T follicular helper cell (primary cell): Measurements from ENCODE around the gene SYK.
"Not testable (repeated sequence)": the region's sequence is repeated elsewhere in the genome, so short reads cannot be mapped to it uniquely, and the experiment has no call there.

ENCODE experiments used
- DNase-seq: peaks from one replicate; pipeline ENCODE4 v3.0.0-alpha.2; 2020; ENCODE audit warnings: low read depth

SYK gene

DNA sequence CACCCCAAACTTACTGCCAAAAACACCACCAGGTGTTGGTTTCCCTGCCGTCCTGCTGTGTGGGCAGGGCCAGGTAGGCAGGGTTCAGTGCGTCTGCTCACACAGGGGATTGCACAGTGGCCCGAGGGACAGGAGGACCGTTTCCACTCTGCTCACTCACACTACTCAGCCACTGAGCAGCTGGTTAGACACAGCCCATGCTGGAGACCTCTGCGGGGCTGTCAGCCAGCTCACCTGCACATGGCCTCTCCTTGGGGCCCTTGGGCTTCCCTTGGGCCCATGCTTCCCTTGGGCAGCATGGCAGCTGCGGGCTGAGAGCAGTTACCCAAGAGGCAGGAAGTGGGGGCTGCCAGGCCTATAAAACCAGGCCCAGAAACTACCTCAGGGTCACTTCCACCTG is 79.0 kb downstream of the SYK start:
- no peak for DNase-seq

DNA sequence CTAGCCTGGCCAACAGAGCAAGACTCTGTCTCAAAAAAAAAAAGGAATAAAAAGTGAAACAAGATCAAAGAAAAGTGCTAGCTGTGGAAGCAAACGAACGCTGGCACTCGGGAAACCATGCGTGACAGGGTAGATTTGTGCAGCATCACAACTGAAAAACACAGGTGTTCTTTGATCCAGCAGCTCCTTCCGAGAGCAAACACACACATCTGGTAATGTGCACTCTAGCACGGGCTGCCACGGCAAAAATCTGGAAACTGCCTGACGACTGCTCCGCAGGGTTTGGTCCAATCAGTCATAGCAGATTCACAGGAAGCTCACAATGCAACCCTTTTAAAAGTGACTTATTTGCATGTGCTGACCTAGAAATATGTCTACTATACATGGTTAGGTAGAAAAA is 80.0 kb downstream of the SYK start:
- DNase-seq, result no peak

DNA sequence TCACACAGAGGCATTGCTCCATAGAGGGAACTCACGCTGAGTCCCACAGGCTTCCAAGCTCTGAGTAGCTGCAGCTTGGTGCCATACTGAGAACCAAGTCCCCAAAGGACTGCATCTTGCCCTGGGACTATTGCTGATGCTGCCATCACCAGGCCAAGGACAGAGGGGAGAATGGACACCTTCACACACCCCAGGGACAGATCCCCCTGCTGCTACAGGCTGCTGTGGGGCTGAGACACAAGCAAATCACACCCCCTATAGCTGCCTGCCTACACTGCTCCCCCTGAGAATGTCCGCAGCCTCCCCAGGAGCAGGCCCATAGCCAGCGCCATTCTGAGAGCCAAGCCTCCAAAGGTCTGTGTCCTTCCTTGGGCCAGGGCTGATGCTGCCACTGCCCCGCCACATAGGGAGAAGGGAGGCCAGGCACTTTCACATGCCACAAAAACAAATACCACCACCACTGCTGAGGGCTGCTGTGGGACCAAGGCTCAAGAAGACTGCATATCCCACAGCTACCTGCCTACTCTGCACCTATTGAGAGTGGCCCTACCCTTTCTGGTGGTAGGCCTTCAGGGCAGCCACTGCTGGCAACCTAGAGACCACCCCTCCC is 81.5 kb downstream of the SYK start:
- no peak for DNase-seq

DNA sequence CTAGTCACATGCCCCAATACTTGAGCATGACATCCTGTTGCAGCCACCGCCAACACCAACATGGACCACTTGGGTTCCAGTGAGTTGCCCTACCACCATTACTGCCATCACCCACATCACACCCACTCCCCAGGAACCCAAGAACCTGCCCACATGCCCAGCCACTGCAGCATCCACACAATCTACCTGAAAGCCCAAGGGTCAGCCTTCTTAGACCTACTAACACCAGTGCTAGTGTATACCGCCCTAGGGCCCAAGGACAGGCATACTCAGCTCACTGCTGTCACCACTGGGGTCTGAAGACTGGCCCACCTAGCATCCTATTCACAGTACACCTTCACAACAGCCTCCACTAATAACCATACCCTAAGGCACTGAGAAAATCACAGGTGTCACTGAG is 82.0 kb downstream of the SYK start:
- DNase-seq, result no peak

DNA sequence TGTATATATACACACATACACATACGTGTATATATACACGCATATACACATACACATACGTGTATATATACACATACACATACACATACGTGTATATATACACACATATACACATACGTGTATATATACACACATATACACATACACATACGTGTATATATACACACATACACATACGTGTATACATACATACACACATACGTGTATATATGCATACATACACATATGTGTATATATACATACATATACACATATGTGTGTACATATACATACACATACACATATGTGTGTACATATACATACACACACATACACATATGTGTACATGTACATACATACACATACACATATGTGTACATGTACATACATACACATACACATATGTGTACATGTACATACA is 82.6 kb downstream of the SYK start:
- DNase-seq, result no peak

GRCh38 chr9:90886868-90887267 is 85.2 kb downstream of the SYK start:
- not testable (repeated sequence) for DNase-seq

DNA sequence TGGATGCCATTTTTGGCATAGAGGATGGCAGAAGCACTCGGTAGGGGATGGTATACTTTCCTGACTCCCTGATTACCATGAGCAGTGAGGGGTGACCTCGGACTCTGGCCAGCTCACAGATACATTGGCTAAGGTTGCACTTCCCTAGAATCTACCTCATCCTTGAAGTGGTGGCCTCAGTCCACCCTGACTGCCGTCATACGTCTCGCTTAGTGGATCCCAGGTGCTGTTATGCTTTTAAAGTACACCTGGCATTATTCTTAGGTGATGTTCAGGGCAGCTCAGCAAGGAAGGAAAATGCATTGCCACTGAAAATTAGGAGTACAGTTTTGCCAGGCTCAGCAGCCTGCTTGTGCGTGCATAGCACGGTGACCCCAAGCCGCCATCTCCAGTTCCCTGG is 87.3 kb downstream of the SYK start:
- no peak for DNase-seq

DNA sequence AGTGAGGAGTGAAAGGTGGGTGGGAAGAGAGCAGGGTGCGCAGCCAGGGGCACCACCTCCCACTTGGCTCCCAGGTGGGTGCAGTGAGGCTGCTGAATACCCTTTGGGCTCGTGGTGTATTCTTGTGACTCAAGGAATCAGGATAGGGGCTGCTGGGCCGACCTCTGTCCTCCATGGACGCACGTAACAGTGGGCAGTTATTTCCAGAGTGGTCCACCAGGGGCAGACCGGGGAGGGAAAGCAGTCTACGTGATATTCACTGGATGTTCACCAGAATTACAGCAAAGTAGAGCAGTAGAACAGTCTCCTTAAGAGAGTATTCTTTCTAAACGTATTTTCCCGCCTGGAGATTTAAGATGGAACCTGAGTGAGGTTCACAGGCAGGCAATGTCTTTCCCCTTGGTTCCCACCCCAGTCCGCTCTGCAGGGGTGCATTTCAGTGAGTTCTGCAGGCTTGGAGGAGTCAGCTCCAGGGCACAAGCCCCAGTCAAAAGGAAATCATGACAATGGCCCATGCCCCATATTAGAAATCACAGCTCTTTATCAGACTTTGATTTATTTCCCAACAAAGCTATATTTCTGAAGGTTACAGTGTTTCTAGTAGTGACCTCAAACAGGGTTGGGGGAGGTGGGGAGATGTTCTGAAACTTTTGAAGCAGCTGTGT is 88.7 kb downstream of the SYK start:
- DNase-seq, result no peak

- no peak for DNase-seq
These were observed 89.9 kb downstream of the SYK start for GRCh38 chr9:90891308-90892040.

GRCh38 chr9:90892918-90893317 is 91.3 kb downstream of the SYK start:
- no peak for DNase-seq

GRCh38 chr9:90893706-90894105 is 92.1 kb downstream of the SYK start:
- DNase-seq, result no peak

DNA sequence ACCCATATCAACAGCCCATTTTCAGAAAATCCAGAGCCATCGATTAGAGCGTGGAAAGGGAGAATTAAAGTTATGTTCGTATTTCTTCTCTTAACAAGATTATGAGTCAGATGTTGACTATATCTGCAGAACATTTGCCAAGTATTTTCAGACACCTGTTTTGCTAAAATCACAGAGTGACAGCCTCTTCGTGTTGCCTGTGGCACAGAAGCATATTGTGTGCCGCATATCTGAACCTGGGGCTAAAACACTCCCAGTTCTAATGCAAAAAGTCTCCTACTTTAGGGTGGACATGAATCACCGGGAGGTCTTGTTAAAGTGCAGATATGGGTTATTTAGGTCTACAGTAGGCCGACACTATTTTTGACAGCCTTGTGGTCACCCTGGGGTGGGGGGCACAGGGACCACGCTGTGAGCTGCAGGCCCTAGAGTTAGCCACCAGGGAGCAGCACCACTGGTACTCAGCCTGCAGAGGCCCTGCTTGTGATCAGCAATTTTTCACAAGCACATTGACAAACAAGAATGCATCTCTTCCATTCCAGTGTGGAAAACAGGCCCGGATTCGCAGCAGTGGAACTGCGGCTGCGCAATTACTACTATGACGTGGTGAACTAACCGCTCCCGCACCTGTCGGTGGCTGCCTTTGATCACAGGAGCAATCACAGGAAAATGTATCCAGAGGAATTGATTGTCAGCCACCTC is 93.5 kb downstream of the SYK start:
- DNase-seq, result no peak

GRCh38 chr9:90895786-90896185 is 94.2 kb downstream of the SYK start:
- no peak for DNase-seq

- no peak for DNase-seq
These were observed 94.6 kb downstream of the SYK start for GRCh38 chr9:90896231-90896630.

DNA sequence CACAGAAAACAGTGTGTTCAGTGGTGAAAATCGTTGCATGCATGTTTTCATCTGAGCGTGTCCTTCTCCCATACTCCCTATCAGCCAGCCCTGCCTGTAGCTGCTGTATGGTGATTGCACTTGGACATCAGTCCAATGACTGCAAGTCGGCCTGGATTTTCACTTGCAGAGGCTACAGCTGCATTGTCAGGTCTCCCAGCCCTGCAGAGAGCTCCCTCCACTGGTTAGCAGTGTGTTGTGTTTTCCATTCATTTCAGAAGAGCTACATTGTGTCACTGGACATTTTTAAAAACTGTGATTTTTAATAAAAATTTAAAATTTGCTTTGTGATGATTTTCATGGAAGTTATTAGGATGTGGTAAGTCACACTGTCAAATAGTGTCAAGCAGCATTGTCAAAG is 96.6 kb downstream of the SYK start:
- DNase-seq, result no peak

DNA sequence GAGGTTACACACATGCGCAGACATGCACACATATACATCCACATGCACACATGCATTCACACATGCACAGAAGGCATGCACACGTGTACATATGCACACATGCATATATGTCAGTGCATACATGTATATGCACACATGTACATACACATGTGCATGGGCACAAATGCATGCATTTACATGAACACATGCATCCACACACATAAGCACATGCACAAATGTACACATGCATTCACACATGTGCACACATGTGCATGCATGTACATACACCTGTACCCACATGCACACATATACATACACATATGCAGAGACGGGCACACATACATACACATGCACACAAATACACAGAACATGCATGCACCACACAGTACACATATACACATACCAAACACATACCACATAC is 97.7 kb downstream of the SYK start:
- no peak for DNase-seq

DNA sequence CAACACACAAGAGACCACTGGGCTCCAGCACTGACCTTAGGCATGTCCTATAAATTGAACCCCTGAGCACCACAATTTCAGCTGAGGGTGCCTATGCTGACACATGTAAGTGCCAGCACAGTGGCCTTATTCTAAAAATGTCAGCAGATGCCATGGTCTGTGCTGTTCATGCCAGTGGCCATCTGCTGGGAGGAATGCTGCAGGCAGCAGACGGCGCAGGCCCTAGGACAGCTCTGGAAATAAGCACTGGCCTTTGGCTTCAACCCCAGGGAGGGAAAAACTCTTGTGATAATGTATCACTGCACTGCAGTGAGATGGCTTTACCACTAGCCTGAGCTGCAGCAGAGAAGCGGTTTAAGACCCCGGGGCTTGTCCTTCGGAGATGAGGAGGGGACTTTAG is 98.5 kb downstream of the SYK start:
- DNase-seq, result no peak

DNA sequence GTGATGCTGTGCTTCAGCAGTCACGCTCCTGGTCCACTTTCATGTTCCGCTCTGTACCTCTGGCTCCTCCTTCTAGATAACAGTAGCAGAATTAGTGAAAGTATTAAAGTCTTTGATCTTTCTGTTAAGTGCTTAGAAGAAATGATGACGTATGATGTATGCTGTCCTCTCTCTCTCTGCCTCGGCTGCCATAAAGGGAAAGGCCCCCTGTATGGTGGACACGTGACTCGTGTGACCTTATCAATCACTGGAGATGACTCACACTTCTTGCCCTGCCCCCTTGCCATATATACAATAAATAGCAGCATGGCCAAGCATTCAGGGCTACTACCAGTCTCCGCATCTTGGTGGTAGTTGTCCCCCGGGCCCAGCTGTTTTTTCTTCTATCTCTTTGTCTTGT is 100.3 kb downstream of the SYK start:
- no peak for DNase-seq

- DNase-seq, result no peak
These were observed 102.3 kb downstream of the SYK start for GRCh38 chr9:90903766-90904424.

DNA sequence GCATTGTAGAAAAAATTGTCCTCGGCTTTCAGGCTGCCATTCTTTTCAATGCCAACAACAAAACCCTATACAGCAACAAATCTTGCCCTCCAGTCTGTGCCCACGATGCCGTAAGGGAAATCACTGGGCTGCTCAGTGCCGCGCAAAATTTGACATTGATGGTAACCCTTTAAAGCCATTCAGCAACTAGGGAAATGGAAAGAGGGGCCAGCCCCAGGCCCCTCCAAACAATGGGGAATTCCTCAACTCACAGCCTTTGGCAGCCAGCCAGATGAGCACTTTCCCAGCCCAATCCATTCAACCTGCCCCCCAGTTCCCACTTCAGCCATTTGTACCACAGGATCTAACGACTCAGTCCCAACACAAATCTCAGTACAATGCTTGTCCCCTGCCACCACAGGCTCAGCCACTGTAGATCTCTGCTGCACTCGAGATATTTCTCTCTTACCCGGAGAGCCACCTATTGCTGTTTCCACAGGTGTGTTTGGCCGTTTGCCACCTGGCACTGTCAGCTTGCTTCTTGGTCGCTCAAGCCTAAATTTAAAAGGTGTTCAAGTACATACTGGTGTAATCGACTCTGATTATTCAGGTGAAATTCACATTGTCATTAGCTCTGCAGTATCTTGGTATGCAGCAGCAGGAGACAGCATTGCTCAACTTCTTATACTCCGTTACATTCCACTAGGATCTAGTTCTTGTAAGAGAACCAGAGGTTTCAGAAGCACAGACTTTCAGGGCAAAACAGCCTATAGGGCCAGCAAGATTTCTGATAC is 103.3 kb downstream of the SYK start:
- no peak for DNase-seq

- no peak for DNase-seq
These were observed 104.2 kb downstream of the SYK start for GRCh38 chr9:90905822-90906221.
